Measurements from ENCODE around the gene F2.

Gene F2

DNA sequence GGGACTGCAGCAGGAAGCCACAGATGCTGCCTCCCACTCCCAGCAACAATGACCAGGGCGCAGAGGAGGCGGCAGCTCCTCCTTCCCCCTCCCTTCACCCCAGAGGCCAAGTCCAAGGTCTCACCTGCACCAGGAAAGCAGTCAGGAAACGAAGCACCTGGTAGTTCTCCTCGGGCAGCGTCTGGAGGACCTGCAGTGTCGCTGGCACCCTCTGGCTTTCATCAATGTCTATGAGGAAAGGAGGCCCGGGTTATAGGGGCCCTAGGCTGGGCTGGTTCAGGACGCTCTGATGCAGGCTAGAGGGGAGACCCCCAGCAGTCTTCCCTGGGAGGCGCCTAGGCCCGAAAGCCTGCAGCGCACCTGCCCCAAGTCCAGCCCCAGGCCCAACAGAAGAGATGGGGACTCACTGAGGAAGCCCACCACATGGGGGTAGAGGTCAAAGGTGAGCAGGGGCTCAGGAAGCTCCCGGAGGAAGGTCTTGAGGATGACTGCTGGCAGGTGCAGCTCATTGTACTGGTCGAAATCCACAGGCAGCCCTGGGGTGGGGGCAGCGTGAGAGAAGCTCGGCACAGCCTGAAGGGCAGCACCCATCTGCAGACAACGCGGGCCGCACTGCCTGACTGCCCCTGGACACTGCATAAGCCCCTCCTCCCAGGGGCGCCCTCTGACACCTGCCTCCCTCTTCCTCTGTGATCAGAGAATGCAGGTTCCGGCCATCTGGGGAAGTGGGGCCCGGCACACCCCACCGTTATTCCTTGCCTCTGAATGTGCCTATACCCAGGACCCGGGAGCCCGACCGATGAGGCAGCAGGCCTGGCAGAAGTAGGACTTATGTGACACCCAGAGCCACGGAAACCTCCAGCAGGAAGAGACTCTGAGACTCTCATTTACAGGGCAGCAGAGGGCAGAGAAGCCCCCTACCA lies 39.5 kb upstream of the F2 start:
- H3K4me1 Mint-ChIP-seq, result peaks cover 36% of the 10 kb centered on the region
- H3K27ac Mint-ChIP-seq, result peak overlapping the region; percentile 42
- H3K9me3 Mint-ChIP-seq, result no peaks in the 10 kb centered on the region
- H3K4me3 Mint-ChIP-seq, result no peak overlapping the region
- peaks cover 55% of the 10 kb centered on the region for H3K36me3 Mint-ChIP-seq
- no peaks in the 10 kb centered on the region for H3K27me3 Mint-ChIP-seq
- ATAC-seq, result no peak

DNA sequence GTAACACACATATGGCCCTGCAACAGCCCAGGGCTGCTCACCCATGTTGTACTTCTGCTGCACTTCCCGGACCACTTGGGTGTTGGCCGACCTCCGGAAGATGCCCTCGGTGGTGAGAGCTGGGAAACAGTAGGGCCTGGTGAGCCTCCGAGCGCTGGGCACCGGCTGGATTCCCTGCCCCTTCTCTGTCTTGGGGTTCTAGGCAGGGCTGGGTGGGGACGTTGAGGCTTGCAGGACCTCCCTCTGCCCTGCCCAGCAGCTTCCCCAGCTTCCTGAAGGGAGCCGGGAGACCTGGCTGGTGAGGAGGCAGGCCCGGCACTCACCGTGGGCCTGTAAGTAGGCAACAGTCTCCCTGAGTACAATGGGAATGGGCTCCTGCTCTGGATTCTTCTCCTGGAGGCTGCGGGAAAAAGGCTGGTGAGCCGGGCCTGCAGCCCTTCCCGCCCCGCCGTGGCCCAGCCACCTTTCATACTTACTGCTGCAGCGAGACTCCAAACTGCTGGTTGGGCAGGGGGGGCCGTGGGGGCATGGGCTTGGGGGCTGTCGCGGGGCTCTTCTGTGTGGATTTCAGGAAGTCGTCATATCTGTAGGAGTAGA lies 38.8 kb upstream of the F2 start:
- no peak for ATAC-seq
- H3K27ac Mint-ChIP-seq, result no peak overlapping the region
- H3K9me3 Mint-ChIP-seq, result no peaks in the 10 kb centered on the region

DNA sequence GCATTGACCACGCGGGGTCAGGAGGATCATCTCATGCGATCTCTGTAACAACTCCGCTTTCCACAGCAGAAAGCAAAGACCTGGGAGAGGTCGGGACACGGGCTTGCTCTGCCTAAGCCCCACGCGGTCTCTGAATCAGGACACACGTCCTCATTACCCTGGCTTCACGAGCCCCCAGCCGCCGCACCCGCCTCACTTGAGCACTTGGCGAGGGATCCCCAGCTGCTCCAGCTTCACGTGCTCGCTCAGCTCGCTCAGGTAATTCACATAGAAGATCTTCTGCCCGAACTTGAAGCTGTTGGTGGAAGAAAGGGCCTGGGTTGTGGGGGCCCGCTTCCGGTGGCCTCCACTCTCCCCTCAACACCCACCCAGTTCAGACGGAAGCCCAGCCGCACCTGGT lies 38.2 kb upstream of the F2 start:
- H3K4me3 Mint-ChIP-seq, result no peak overlapping the region
- peaks cover 55% of the 10 kb centered on the region for H3K36me3 Mint-ChIP-seq
- H3K27me3 Mint-ChIP-seq, result no peaks in the 10 kb centered on the region
- H3K4me1 Mint-ChIP-seq, result peaks cover 22% of the 10 kb centered on the region
- H3K27ac Mint-ChIP-seq, result no peak overlapping the region
- no peak for ATAC-seq
- no peaks in the 10 kb centered on the region for H3K9me3 Mint-ChIP-seq

More for the DNA sequence above, 38.8 kb upstream of the F2 start:
- Mint-ChIP-seq H3K36me3 (peaks cover 55% of the 10 kb centered on the region), H3K4me3 (no peak overlapping the region), H3K4me1 (peaks cover 28% of the 10 kb centered on the region), H3K27me3 (no peaks in the 10 kb centered on the region)

DNA sequence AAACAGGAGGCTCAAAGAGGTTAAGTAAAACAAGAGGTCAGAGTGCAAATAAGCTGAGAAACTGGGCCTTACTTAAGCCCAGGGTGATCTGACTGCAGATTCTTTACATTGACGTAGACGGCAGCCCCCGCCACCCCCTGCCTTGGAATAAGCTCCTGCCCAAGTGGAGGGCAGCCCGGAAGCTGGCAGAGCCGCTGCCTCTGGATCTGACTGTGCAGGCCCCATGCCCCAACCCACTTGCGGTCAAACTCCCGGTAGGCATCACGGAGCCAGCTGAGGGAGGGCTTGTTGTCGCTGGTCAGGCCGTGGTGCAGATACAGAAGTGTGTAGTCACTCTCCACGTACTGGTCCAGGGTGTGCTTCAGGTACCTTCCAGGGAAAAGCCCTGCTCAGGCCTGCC lies 37.2 kb upstream of the F2 start:
- ATAC-seq, result no peak
- H3K36me3 Mint-ChIP-seq, result peaks cover 55% of the 10 kb centered on the region
- H3K27me3 Mint-ChIP-seq, result no peaks in the 10 kb centered on the region
- H3K27ac Mint-ChIP-seq, result no peak overlapping the region
- peaks cover 16% of the 10 kb centered on the region for H3K4me1 Mint-ChIP-seq
- no peak overlapping the region for H3K4me3 Mint-ChIP-seq
- no peaks in the 10 kb centered on the region for H3K9me3 Mint-ChIP-seq

DNA sequence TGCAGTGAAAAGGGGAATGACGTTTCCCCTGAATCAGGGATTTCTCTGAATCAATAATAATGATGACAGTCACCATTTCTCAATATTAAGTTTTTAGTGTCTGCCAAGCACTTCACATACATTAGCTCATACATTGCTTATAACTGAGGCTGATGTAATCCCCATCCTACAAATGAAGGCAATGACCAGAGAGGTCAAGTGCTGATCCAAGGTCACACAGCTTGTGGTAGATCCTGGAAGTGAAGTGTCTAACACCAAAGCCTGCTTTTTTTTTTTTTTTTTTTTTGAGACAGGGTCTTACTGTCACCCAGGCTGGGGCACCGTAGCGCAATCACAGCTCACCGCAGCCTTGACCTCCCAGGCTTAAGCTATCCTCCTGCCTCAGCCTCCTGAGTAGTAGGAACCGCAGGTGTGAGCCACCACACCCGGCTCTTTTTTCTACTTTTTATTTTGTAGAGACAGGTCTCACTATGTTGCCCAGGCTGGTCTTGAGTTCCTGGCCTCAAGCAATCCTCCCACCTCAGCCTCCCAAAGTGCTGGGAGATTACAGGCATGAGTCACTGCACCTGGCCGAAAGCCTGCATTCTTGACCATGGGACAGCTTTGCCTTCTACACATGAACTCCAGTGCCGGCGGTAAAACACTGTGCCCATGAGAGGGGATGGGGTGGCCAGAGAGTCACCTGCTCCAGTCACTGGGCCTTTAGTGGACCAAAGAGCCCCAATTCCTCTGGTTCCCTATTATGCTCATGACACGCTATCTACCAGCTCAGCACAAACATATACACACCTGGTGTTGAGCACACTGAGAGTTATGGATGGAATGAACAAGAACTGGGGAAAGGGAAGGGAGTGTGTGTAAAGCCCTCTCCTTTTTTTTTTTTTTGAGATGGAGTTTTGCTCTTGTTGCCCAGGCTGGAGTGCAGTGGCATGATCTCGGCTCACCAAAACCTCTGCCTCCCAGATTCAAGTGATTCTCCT lies 36.0 kb upstream of the F2 start:
- peaks cover 7% of the 10 kb centered on the region for H3K4me1 Mint-ChIP-seq
- H3K27ac Mint-ChIP-seq, result no peak overlapping the region
- peaks cover 57% of the 10 kb centered on the region for H3K36me3 Mint-ChIP-seq
- H3K9me3 Mint-ChIP-seq, result no peaks in the 10 kb centered on the region
- H3K27me3 Mint-ChIP-seq, result no peaks in the 10 kb centered on the region
- ATAC-seq, result no peak
- no peak overlapping the region for H3K4me3 Mint-ChIP-seq

DNA sequence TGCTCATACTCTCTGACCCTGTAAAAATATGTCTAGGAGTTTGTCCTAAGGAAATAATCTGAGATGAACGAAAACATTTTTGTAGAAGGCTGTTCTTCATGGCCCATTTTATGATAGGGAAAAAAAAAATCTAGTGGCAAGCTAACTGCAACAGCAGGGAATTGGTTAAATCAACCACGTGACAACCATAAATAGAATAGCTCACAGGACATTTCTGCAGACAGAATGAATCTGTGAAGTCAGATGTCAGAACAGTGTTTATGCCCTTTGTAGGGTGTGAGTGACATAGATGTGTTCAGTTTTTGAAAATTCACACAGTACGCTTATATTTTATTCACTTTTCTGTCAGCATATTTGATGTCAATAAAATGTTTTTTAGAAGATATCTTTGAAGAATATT lies 34.6 kb upstream of the F2 start:
- Mint-ChIP-seq H3K36me3 (peaks cover 52% of the 10 kb centered on the region), H3K27me3 (no peaks in the 10 kb centered on the region), H3K4me1 (no peaks in the 10 kb centered on the region), H3K9me3 (no peaks in the 10 kb centered on the region), H3K4me3 (no peak overlapping the region), H3K27ac (no peak overlapping the region)
- ATAC-seq, result no peak

DNA sequence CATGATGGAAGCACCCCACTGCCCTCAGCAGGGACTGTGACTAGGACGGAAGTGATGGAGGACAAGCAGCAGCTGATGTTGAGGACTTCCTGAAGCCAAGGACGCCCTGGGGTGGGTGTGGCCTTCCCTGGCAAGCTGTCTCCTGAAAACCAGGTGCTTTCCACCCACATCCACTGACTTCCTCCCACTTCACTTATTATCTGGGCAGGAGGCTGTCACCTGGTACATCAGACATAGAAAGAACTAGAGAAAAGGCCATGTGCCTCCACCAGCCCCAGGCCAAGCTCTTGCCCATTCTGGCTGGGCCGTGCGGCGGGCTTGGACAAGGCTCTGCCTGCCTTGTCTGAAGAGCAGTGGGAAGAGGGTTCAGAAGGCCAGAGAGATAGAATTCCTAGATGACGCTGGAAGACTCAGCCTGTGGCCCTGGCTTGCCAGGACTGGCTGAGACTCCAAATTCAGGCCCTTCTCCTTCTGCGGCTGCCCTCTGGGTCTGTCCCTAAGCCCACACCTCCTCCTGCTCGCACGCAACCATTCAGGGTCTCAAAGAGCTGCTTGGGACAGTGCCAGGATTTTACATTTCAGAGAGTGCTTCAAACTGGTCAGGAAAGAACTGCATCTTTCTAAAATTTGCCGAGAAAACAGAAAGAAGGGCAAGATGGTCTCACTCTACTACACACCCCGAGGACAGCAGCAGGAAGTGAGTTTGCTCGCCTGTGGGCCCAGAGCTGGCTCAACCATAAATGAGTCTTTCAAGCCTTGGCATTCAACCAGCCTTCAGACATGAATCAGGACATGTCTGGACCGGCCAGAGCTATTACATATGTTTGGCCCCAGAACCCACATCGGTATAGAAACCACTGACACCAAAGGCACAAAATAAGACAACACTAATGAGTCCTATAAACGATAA lies 31.9 kb upstream of the F2 start:
- no peak overlapping the region for H3K27ac Mint-ChIP-seq

DNA sequence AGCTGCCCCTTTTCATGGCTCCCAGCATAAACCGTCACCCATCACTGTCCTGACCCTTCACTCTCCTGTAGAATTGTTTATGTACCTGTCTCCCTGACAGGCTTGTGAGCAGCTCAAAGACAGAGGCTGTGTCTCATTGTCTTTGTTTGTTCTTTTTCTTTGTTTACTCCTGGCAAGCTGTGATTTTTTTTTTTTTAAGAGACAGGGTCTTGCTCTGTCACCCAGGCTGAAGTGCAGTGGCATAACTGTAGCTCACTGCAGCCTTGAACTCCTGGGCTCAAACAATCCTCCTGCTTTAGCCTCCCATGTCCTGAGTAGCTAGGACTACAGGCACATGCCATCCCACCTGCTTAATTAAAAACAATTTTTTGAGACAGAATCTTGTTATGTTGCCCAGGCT lies 28.3 kb upstream of the F2 start:
- Mint-ChIP-seq H3K9me3 (no peaks in the 10 kb centered on the region), H3K36me3 (peaks cover 49% of the 10 kb centered on the region), H3K27me3 (no peaks in the 10 kb centered on the region), H3K4me3 (no peak overlapping the region), H3K4me1 (no peaks in the 10 kb centered on the region), H3K27ac (peak overlapping the region; percentile 36)
- ATAC-seq, result no peak

More for the DNA sequence above, 31.9 kb upstream of the F2 start:
- H3K9me3 Mint-ChIP-seq, result no peaks in the 10 kb centered on the region
- peaks cover 40% of the 10 kb centered on the region for H3K36me3 Mint-ChIP-seq
- H3K4me1 Mint-ChIP-seq, result no peaks in the 10 kb centered on the region
- H3K4me3 Mint-ChIP-seq, result no peak overlapping the region
- no peaks in the 10 kb centered on the region for H3K27me3 Mint-ChIP-seq
- ATAC-seq, result no peak

DNA sequence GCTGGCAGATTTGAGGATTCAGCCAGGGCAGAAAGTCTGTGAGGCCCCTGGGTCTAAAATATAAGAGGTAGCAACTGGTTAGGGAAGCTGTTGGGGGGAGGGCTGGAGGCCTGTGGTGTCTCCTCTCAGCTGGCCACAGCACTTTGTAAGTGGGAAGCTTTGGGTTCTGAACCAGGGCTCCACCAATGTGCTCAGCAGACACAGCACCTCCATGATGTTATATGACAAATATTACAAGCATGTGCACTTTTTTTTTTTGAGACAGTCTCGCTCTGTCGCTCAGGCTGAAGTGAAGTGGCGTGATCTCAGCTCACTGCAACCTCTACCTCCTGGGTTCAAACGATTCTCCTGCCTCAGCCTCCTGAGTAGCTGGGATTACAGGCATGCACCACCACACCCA lies 26.6 kb upstream of the F2 start:
- peaks cover 44% of the 10 kb centered on the region for H3K36me3 Mint-ChIP-seq
- no peaks in the 10 kb centered on the region for H3K9me3 Mint-ChIP-seq
- H3K27ac Mint-ChIP-seq, result no peak overlapping the region
- H3K4me1 Mint-ChIP-seq, result peaks cover 7% of the 10 kb centered on the region
- no peaks in the 10 kb centered on the region for H3K27me3 Mint-ChIP-seq
- no peak for ATAC-seq
- no peak overlapping the region for H3K4me3 Mint-ChIP-seq

DNA sequence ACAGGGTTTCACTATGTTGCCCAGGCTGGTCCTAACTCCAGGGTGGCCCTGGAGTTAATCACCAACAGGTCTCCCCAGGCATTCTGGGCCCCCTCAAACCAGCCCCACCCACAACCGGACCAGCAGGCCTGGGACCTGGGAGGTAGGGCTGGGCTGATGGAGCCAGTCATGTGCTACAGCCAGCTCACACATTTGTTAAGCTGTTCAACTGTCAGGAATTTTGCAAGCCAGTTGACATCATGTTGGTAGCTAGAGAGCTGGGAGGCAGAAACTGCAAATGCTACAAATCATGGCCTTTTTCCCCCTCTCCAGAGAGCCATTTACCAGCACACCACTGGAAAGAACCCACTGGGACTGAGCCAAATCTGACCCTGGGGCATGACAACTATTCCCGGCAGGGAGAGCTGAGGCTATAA lies 25.4 kb upstream of the F2 start:
- H3K27ac Mint-ChIP-seq, result no peak overlapping the region
- H3K4me1 Mint-ChIP-seq, result peaks cover 19% of the 10 kb centered on the region
- H3K9me3 Mint-ChIP-seq, result no peaks in the 10 kb centered on the region
- H3K4me3 Mint-ChIP-seq, result no peak overlapping the region
- peaks cover 36% of the 10 kb centered on the region for H3K36me3 Mint-ChIP-seq
- no peaks in the 10 kb centered on the region for H3K27me3 Mint-ChIP-seq
- ATAC-seq, result no peak

DNA sequence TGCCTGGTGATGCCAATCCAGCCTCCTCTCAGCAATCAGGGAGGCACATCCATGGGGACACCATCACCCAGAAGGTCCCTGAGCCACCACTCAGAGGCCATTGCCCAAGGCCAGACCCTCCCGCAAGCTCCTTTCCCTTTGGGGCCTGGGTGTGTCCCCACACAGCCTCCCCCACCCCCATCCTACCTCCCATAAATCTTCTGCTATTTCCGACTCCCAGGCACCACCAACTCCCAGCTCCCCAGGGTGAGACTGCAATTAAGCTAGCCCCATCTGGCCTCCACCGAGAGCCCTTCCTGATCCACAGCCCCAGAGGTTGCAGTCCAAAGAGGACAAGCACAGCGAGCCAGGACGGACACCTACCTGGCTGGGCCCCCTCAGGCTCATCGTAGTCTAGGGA lies 24.9 kb upstream of the F2 start:
- no peak overlapping the region for H3K4me3 Mint-ChIP-seq
- no peaks in the 10 kb centered on the region for H3K27me3 Mint-ChIP-seq
- peaks cover 23% of the 10 kb centered on the region for H3K4me1 Mint-ChIP-seq
- peaks cover 33% of the 10 kb centered on the region for H3K36me3 Mint-ChIP-seq
- no peak for ATAC-seq
- H3K9me3 Mint-ChIP-seq, result no peaks in the 10 kb centered on the region
- H3K27ac Mint-ChIP-seq, result peak overlapping the region; percentile 11

DNA sequence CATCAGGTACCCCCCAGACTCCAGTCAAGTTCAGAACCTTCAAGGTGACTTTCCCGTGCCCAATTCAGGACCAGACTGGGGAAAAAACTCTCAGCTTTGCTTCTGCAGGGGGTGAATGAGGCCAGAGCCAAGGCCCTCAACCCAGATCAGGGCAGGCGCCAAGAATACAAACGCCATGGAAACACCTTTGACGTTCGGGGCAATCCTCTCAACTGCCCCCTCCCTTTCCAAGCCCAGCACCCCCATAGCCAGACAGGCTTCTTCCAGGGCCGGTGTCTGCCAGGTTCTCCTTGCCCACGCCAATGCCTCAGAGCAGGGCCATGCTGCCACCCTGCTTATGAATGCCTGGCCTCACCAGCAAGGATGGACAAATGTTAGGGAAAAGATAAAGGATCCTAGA lies 24.4 kb upstream of the F2 start:
- H3K9me3 Mint-ChIP-seq, result no peaks in the 10 kb centered on the region
- H3K4me3 Mint-ChIP-seq, result no peak overlapping the region
- H3K27ac Mint-ChIP-seq, result peak overlapping the region; percentile 11
- no peaks in the 10 kb centered on the region for H3K27me3 Mint-ChIP-seq
- peaks cover 26% of the 10 kb centered on the region for H3K4me1 Mint-ChIP-seq
- H3K36me3 Mint-ChIP-seq, result peaks cover 30% of the 10 kb centered on the region
- no peak for ATAC-seq

DNA sequence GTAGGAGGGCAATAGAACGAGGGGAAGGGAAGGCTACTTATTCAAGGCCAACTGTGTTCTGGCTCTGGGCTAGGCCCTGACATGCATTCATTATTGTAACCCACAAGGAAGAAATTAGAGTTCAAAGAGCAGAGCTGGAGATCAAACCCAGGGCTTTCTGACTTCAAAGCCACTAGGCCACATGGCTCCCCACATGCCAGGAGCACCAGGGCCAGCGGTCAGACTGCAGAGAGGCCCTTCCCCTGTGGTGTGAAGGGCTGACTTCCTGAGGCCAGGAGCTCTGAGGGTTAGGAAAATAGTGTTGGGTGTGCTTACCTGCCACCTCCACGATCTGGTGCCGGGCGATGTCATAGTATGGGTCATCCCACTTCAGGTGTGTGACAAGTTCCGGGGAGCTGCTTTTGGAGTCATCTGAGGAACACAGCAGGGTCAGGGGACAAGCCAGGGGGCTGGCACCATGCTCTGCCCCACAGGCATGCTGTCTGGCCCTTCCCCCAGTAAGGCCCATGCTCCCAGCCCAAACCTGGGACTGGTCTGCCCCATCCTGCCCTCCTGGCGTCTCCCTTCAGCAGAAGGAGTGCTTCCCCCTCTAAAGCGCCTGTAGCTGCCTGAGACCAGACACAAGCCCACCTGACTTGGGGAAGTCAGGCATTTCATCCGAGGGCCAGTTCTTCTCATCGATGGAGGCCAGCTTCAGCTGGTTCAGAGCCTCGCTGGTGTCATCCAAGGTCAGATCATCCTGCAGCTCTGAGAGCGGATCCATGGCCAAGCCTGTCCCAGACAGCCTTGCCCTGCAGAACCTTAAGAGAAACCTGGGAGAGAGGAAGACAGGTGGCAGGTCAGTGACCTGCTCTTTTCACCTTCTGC lies 23.4 kb upstream of the F2 start:
- Mint-ChIP-seq H3K4me1 (peaks cover 26% of the 10 kb centered on the region), H3K27ac (no peak overlapping the region), H3K36me3 (peaks cover 27% of the 10 kb centered on the region), H3K9me3 (no peaks in the 10 kb centered on the region), H3K27me3 (no peaks in the 10 kb centered on the region), H3K4me3 (no peak overlapping the region)
- ATAC-seq, result no peak

DNA sequence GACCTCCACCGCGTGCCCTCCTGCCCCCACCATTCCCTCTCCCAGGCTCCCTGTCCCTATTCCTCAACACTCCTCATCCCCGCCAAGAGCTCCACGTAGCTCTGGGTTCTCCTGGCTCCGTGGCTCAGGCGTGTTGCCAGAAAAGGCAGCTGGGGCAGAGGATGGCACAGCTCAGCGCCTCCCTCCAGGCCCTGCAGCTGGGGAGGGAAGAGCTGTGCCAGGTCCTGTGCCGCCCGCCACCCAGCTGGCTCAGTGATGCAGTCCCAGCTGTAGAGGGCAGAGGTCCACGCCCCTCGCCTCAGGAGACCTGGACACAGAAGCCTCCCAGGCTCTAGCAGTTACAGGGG lies 22.8 kb upstream of the F2 start:
- Mint-ChIP-seq H3K9me3 (no peaks in the 10 kb centered on the region), H3K27ac (no peak overlapping the region), H3K4me1 (peaks cover 27% of the 10 kb centered on the region), H3K4me3 (no peak overlapping the region), H3K27me3 (no peaks in the 10 kb centered on the region), H3K36me3 (peaks cover 24% of the 10 kb centered on the region)
- no peak for ATAC-seq
